OCI-LY7 (cell line): ENCODE measurements around the gene DTHD1.

Source experiments
- CTCF ChIP-seq: fragments of 200-600 bp; sonication (generic); conservative IDR thresholded peaks from 2 replicates; pipeline ENCODE4 v1.5.1; 2014; ENCODE audit warnings: mild to moderate bottlenecking, antibody characterized with exemption, low read length, moderate library complexity, mixed read lengths
- EZH2phosphoT487 ChIP-seq: fragments of 200-600 bp; sonication (generic); IDR thresholded peaks from 2 replicates; pipeline ENCODE4 v1.6.1; 2018; ENCODE audit warnings: low read depth, borderline replicate concordance, mild to moderate bottlenecking, mixed run types, antibody characterized with exemption, low read length, moderate library complexity, mixed read lengths

- TF ChIP-seq CTCF = no peak
- TF ChIP-seq EZH2phosphoT487 = no peak
These were observed 20.7 kb upstream of the DTHD1 start for GRCh38 chr4:36260731-36261130.
